GM18870 (cell line): ENCODE data around the gene PEG3.

ENCODE experiments used
- ATAC-seq: cut with Tn5 transposase; IDR thresholded peaks from one replicate; pipeline ENCODE4 v1.9.1; 2021; ENCODE audit warnings: moderate library complexity; ENCODE audit not compliant: unreplicated experiment

The PEG3 gene

GRCh38 chr19:56811480-56811879 lies 29.0 kb downstream of the PEG3 start:
- no peak for ATAC-seq

GRCh38 chr19:56810260-56810659 lies 30.3 kb downstream of the PEG3 start:
- ATAC-seq = no peak

- ATAC-seq = no peak
Observed at GRCh38 chr19:56808717-56809392, 31.7 kb downstream of the PEG3 start.

GRCh38 chr19:56806639-56807038 lies 33.9 kb downstream of the PEG3 start:
- no peak for ATAC-seq
